HG03460 (cell line): Measurements from ENCODE around the gene SAPCD1.
"Not testable (repeated sequence)": the region's sequence is repeated elsewhere in the genome, so short reads cannot be mapped to it uniquely, and the experiment has no call there.

Source experiments
- ATAC-seq: cut with Tn5 transposase; IDR thresholded peaks from one replicate; pipeline ENCODE4 v1.9.1; 2021; ENCODE audit not compliant: unreplicated experiment

SAPCD1 gene

GRCh38 chr6:31776485-31776988, 14.1 kb downstream of the SAPCD1 start:
- ATAC-seq, result peak; percentile 12

DNA sequence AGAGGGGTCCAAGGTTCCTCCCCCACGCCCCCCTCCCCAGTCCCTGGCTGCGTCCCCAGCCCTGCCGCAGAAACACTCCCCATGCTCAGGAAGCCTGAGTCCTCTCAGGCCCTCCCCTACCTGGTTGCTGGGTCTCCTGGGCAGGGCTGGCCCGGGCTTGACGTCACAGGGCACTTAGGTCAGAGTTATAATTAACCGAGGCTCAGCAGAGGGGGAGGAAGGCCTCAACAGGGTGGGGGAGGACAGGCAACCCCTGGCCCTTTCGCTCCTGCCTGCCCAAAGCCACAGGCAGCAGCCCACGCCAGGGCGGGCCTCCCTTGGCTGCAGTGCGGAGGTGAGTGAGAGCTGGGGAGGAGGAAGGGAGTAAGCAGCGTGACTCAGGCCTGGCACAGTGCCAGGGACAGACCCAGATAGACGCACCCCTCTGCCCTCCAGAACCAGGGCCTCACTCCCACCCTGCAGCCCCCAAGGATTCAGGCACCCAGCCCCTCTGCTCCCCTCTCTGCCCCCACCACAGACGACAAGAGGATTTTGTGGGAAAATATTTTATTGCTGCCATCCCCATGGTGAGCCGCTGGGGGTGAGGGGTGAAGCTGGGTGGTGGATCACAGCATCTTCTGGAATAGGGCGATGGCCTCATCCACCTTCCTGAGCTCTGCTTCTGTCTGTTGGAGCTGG, 14.7 kb downstream of the SAPCD1 start, which contains the start of gene VWA7:
Gene VWA7, minus strand, starts transcription at position 340 of the 678 bp plus-strand sequence. CDS start 549 bp downstream, outside the sequence.
- ATAC-seq, result peak; percentile 72

DNA sequence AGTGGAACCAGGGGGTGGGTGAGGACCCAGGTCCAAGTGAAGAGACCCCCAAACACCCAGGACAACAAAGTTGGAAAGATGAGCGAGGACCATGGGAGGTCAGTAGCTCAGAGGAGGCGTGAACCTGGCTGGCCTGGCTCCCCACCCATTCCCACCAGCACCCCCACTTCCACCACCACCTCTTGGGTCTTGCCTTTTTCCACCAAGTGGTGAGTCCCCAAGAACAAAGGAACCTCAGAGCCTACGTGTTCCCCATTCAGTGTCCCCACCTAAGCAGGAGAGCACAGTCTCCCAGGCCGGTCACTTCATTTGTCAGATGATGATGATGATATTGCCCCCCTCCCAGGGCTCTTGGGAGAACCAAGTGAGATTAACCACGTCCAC, 15.2 kb downstream of the SAPCD1 start:
- ATAC-seq, result no peak

GRCh38 chr6:31778193-31778592, 15.7 kb downstream of the SAPCD1 start:
- ATAC-seq, result no peak

GRCh38 chr6:31778999-31779885, 16.8 kb downstream of the SAPCD1 start:
- no peak for ATAC-seq

DNA sequence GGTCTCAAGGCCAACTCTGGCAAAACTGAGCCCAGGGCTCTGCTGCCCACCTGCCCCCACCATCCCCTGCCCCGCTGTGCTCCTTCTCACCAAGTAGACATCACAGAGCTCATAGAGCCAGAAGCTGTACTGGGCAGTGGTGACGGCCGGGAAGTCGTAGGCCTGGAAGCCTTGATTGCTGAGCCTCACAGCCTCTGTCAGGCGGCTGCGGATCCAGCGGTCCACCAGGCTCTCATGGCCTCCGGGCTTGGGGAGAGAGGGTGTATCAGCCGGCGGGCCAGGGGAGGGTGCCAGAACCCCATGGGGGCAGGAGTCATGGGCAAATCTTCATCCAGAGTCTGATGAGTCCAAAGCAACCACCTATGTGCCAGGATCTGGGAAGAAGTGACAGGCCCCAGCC, 17.5 kb downstream of the SAPCD1 start:
- no peak for ATAC-seq

DNA sequence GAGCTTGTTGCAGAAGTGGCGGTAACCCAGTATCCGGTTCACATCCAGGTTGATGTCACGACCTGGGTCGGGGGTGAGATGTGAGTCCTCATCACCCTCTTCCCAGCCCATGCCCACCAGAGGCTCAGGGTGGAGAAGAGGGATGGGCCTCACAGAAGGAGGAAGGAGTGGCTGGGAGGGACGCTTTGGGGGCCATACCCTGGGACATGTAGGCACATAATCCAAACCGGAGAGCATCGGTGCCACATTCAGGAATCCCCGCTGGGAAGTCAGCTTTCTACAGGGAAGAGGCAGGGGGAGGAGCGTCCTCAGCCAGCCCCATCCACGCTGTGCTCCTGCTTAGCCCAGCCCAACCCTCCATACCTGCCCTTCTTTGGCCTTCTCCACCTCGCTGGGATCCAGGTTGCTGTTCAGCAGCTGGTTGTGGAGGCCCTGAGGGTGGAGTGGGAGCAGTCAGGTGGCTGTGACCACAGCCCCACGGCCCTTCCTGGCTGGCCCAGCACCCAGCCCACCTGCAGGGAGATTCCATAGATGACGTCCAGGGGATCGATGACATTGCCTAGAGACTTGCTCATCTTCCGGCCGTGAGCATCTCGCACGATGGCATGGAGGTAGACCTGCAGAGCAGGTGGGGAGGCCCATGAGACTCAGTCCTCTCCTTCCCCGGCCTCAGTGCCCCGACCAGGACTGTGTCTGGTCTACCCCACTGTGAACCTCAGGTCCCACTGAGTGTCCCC, 18.2 kb downstream of the SAPCD1 start:
- no peak for ATAC-seq

GRCh38 chr6:31781244-31782125, 19.0 kb downstream of the SAPCD1 start:
- no peak for ATAC-seq

DNA sequence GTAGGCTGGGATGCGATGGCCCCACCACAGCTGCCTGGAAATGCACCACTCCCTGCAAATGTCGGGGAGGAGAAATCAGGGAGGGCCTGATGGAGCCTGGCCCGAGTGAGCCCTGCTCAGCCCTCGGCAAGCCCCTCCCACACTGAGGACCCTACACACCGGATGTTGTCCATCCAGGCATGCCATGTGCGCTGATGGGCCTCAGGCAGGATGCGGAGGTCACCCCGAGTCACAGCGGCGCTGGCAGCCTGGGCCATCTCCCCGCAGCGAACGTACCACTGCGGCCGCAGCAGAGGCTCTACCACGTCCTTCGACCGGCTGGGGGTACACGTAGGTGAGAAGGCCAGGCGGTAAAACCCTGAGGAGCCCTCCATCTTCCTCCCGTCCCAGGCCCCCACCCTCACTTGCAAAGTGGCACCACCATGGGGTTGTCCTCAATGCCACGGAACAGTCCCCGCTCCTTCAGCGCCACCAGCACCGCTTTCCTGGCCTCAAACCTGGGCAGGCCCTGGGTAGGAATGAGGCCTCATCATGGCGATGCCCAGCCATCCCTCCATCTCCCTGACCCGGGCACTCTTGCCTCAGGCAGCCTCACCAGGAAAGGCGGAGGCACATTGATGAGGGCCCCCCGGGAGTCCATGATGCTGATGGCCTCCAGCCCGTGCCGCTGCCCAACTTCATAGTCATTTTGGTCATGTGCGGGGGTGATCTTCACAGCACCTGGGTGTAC, 19.8 kb downstream of the SAPCD1 start:
- no peak for ATAC-seq

GRCh38 chr6:31784098-31784925, 21.9 kb downstream of the SAPCD1 start:
- ATAC-seq, result no peak

DNA sequence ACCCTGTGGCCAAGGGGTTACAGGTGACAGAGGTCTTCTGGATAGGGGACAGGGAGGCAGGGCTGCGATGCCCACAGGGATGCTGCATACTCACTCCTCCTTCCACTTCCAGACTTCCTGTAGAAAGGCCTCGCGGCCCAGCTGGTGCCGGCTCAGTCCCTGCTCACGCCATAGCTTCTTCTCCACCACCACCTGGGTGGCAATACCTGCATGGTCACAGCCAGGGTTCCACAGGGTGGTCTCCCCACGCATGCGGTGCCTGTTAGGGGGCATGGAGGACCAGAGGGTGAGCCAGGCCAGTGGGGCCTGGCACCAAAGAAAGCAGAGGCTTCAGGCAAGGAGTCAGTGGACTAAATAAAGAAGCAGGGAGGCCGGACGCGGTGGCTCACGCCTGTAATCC, 23.0 kb downstream of the SAPCD1 start:
- no peak for ATAC-seq

DNA sequence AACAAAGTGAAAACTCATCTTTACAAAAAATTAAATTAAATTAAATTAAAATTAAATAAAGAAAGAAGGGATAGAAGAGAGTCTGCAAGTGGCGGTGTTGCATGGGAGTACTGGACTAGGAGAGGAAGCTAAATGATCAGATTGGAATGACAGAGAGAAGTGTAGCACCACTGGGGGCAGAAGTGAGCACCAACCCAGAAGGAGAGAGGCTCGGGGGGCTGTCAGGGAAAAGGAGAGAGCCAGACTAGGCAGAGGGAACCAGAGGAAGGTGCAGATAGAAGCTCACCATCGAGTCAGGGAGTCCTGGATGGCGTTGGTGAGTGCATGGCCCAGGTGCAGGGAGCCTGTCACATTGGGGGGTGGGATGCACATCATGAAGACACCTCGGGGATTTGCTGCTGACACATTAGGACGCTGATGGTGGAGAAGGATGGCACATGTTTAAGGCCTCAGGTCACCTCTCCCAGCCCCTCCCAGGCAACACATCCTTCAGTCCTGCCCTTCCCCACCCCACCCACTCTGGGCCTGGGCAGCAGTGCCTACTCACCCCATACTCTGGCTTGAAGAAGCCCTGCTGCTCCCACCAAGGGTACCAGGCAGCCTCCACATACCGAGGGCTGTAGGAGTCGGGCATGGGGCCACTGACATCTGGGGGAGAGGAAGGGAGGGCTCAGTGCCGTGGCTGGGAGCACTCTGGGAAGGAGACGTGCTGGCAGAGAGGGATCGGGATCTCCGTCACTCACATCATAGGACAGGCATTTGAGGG, 29.1 kb downstream of the SAPCD1 start:
- ATAC-seq, result no peak

DNA sequence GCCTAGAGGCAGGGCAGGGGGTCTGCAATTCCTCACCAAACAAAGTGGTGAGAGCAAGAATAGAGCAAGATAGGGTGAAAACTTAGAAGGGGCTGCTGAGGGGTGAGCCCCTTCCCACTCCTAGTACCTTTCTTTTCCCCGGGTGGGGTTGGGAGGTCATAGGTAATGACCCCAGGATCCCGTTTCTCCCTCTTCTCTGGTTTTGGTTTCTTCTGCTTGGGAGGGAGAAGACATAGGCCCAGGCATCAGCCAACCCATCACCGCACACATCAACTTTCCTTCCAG, 29.6 kb downstream of the SAPCD1 start:
- no peak for ATAC-seq

DNA sequence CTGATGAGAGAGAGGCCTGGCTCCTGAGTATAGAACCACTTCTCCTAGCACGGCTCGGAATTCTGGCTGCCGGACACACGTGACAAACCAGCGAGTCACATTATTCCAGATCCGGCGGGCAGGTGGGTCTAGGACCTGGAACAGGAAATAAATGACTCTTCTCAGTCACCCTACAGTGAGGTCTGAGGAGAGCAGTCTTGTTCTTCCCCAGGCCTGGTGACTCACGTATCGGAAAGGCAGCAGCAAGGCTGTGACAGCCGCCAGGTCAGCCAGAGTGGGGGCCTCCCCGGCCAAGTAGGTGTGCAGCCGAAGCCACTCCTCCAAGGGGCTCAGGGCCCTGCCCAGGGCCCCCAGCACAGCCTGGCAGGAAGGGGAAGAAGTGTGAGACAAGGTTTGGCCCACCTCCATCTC, 30.3 kb downstream of the SAPCD1 start:
- no peak for ATAC-seq

GRCh38 chr6:31793927-31794245, 31.4 kb downstream of the SAPCD1 start:
- not testable (repeated sequence) for ATAC-seq

GRCh38 chr6:31794294-31794865, 31.9 kb downstream of the SAPCD1 start:
- no peak for ATAC-seq

DNA sequence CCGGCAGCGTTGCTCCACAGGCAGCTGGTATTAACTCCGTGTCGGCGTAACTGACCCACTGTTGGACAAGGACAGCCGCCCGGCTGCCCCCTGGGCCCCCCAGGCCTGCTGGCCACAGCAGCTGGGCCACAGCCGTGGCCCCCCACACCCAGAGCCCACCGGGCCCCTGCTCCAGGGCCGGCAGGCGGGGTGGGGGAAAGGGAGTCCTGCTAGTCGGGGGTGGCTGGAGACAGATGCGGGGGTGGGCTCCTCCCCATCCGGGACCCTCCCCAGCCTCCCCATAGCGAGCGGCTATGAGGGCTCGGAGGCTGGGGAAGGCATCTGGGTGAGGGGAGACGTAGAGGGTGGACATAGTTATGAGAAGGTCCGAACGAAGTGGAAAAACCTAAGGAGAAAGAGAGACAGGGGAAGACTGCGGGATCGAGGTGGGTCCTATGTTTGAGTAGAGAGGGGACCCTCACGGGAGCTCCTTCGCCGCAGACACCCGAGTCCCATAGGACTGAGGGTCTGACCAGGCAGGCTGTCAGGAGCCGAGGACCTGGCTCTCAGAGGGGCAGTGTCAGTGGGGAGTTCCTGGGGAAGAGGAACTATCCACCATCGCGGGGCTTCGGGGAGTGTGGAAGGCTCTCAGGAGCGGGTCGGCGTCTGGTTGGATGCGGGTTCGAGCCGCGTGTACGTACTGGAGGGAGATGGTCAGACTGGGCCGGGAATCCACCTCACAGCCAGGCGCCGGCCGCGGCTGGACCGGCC, 32.6 kb downstream of the SAPCD1 start:
- no peak for ATAC-seq
